ENCODE measurements around the gene MRPL16. TPM values are rescaled to one million over a fixed set of nuclear protein-coding genes. Genes with fewer than 3 reads are reported as not detected.

The MRPL16 gene
- polyA plus RNA-seq, 1 donor from 2014 or later = 33.2 TPM

GRCh38 chr11:59810911-59811259 lies 307 bp upstream of the MRPL16 start:
- H3K9me3 ChIP-seq (ENCODE audit: low read length) = no peaks in the 10 kb centered on the region
- H3K27ac ChIP-seq (ENCODE audit: low read length) = peak overlapping the region; percentile 60
- H3K79me2 ChIP-seq (replicated peaks; ENCODE audit: insufficient read depth, low read length) = no peaks in the 10 kb centered on the region
- H2AFZ ChIP-seq (ENCODE audit: low read depth, low read length) = peak overlapping the region; percentile 99
- peak overlapping the region; percentile 63 for H3K4me2 ChIP-seq (ENCODE audit: low read length)
- H3K27me3 ChIP-seq (ENCODE audit: insufficient read depth, low read depth, low read length) = no peaks in the 10 kb centered on the region
- no peaks in the 10 kb centered on the region for H3K36me3 ChIP-seq (ENCODE audit: insufficient read depth, low read length)
- TF ChIP-seq TAF1 (IDR thresholded peaks at IDR 0.05; ENCODE audit: low read depth) (no peak), POLR2AphosphoS5 (IDR thresholded peaks at IDR 0.05) (no peak), SMC3 (conservative IDR thresholded peaks at IDR 0.05; ENCODE audit: poor library complexity) (no peak), EZH2 (IDR thresholded peaks at IDR 0.05; ENCODE audit: borderline replicate concordance, insufficient read depth, low read length, poor library complexity, severe bottlenecking) (no peak), REST (IDR thresholded peaks at IDR 0.05; ENCODE audit: borderline replicate concordance) (no peak), MXI1 (conservative IDR thresholded peaks at IDR 0.05; ENCODE audit: poor library complexity, severe bottlenecking) (no peak), EP300 (conservative IDR thresholded peaks at IDR 0.05; ENCODE audit: poor library complexity, severe bottlenecking) (no peak), RAD21 (conservative IDR thresholded peaks at IDR 0.05) (no peak), CTCF (IDR thresholded peaks at IDR 0.05; ENCODE audit: poor library complexity, severe bottlenecking) (no peak)
- H4K20me1 ChIP-seq (ENCODE audit: insufficient read depth) = no peaks in the 10 kb centered on the region
- H3K9me2 ChIP-seq (ENCODE audit: insufficient read depth, low read length) = no peaks in the 10 kb centered on the region
- H3K4me3 ChIP-seq (ENCODE audit: low read length) = peak overlapping the region; percentile 87
- peak overlapping the region; percentile 79 for H3K9ac ChIP-seq (ENCODE audit: low read length)
- H3F3A ChIP-seq (ENCODE audit: insufficient read depth, low read length, poor library complexity, severe bottlenecking) = no peaks in the 10 kb centered on the region

GRCh38 chr11:59807047-59807610 lies 3.4 kb downstream of the MRPL16 start:
- H4K20me1 ChIP-seq (ENCODE audit: insufficient read depth) = no peaks in the 10 kb centered on the region
- H3K4me2 ChIP-seq (ENCODE audit: low read length) = no peak overlapping the region
- H3K27me3 ChIP-seq (ENCODE audit: insufficient read depth, low read depth, low read length) = no peaks in the 10 kb centered on the region
- H3K9ac ChIP-seq (ENCODE audit: low read length) = no peak overlapping the region
- no peak overlapping the region for H3K27ac ChIP-seq (ENCODE audit: low read length)
- H2AFZ ChIP-seq (ENCODE audit: low read depth, low read length) = no peak overlapping the region
- H3F3A ChIP-seq (ENCODE audit: insufficient read depth, low read length, poor library complexity, severe bottlenecking) = no peaks in the 10 kb centered on the region
- no peak overlapping the region for H3K4me3 ChIP-seq (ENCODE audit: low read length)
- no peaks in the 10 kb centered on the region for H3K9me3 ChIP-seq (ENCODE audit: low read length)
- TF ChIP-seq CTCF (IDR thresholded peaks at IDR 0.05; ENCODE audit: poor library complexity, severe bottlenecking) = no peak
- TF ChIP-seq SMC3 (conservative IDR thresholded peaks at IDR 0.05; ENCODE audit: poor library complexity) = no peak
- no peak for TF ChIP-seq EP300 (conservative IDR thresholded peaks at IDR 0.05; ENCODE audit: poor library complexity, severe bottlenecking)
- TF ChIP-seq POLR2AphosphoS5 (IDR thresholded peaks at IDR 0.05) = no peak
- TF ChIP-seq MXI1 (conservative IDR thresholded peaks at IDR 0.05; ENCODE audit: poor library complexity, severe bottlenecking) = no peak
- no peak for TF ChIP-seq RAD21 (conservative IDR thresholded peaks at IDR 0.05)
- TF ChIP-seq REST (IDR thresholded peaks at IDR 0.05; ENCODE audit: borderline replicate concordance) = no peak
- TF ChIP-seq TAF1 (IDR thresholded peaks at IDR 0.05; ENCODE audit: low read depth) = no peak
- no peak for TF ChIP-seq EZH2 (IDR thresholded peaks at IDR 0.05; ENCODE audit: borderline replicate concordance, insufficient read depth, low read length, poor library complexity, severe bottlenecking)
- H3K79me2 ChIP-seq (replicated peaks; ENCODE audit: insufficient read depth, low read length) = no peaks in the 10 kb centered on the region
- no peaks in the 10 kb centered on the region for H3K9me2 ChIP-seq (ENCODE audit: insufficient read depth, low read length)
- H3K36me3 ChIP-seq (ENCODE audit: insufficient read depth, low read length) = no peaks in the 10 kb centered on the region
